Measurements from ENCODE around the gene HMGCLL1.

DNA sequence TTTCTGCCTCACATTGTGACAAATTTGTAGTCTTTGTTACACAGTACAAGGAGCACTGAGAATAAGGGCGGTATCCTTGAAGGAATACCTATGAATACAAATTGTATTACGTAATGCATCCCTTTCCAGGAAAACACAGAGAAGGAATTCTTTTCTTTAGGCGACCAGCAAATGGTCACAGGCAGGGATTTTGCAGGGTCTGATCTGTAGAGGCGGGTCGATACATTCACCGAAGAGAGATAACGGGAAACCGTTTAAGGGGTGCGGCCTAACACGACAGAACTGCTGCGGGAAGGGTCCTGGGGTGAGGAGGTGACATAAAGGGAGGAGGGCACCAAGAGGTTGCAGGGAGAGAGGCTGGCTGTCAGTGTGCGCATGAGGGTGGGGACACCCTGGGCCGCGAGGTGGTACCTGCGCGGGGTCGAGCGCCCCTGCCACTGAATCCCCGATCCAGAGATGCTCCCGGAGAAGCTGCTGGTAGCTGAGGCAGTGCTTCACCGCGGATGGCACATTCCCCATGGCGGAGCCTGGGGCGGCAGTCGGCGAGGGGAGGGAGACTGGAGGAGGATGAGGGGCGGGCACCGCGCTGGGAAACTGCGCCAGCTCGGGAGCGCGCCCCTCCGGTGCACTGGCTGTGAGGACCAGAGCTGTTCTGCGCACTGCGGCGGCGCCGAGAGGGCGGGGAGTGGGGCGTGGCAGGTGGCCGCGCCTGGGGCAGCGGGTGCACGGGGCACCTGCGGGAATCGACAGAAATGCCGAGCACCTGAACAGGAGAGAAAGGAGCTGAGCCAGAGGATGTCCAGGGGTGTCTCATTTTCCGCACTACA lies at the start of gene HMGCLL1:
- TF ChIP-seq POLR2AphosphoS5 (IDR thresholded peaks at IDR 0.05; ENCODE audit: insufficient read depth, low read depth, low read length), result no peak
- TF ChIP-seq, protein P1, sequence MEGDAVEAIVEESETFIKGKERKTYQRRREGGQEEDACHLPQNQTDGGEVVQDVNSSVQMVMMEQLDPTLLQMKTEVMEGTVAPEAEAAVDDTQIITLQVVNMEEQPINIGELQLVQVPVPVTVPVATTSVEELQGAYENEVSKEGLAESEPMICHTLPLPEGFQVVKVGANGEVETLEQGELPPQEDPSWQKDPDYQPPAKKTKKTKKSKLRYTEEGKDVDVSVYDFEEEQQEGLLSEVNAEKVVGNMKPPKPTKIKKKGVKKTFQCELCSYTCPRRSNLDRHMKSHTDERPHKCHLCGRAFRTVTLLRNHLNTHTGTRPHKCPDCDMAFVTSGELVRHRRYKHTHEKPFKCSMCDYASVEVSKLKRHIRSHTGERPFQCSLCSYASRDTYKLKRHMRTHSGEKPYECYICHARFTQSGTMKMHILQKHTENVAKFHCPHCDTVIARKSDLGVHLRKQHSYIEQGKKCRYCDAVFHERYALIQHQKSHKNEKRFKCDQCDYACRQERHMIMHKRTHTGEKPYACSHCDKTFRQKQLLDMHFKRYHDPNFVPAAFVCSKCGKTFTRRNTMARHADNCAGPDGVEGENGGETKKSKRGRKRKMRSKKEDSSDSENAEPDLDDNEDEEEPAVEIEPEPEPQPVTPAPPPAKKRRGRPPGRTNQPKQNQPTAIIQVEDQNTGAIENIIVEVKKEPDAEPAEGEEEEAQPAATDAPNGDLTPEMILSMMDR (IDR thresholded peaks at IDR 0.05; ENCODE audit: extremely low read depth in 1 of 2, insufficient read depth in 1 of 2, low read depth in 1 of 2, low read length in 2 of 2), result peak in 1 of 2 donors; percentile 1
- no peak for TF ChIP-seq POLR2A (IDR thresholded peaks at IDR 0.05; ENCODE audit: low read depth, low read length)
- no peak for TF ChIP-seq EZH2 (IDR thresholded peaks at IDR 0.05; ENCODE audit: borderline replicate concordance, low read depth, low read length, severe bottlenecking)
- no peak for TF ChIP-seq MYC (IDR thresholded peaks at IDR 0.05; ENCODE audit: low read depth, low read length)
